ENCODE data around the gene TRPM1. TPM values are rescaled to one million over a fixed set of nuclear protein-coding genes. Genes with fewer than 3 reads are reported as not detected.

Gene TRPM1
- total RNA-seq, 1 donor from 2014 or later, result not detected

DNA sequence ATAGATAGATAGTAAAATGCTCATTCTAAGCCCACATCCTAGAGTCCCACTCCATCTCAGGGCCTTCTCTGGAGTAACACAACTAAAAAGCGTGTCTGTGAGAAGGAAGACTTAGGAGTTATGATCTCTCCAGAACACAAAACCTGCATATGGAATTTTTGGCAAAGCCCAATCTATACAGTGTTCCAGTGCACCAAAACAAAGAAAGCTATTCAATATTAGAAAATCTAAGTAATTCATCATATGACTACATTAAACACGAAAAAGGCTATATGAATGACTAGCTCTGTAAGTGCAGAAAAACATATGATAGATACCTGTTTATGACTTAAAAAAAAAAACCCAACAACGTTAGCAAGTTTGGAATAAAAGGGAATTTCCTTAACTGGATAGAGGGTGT is 137.8 kb downstream of the TRPM1 start:
- H3K27me3 Mint-ChIP-seq (ENCODE audit: low read depth, unreplicated experiment), result no peaks in the 10 kb centered on the region
- Histone ChIP-seq H4K20me1 (ENCODE audit: insufficient read depth, low read length) (no peaks in the 10 kb centered on the region), H3K79me2 (ENCODE audit: insufficient read depth, low read length) (no peaks in the 10 kb centered on the region), H3K4me3 (ENCODE audit: insufficient read depth, low read depth, low read length) (no peak overlapping the region), H2AFZ (ENCODE audit: low read depth, low read length) (no peak overlapping the region), H3K4me2 (ENCODE audit: low read length) (no peak overlapping the region), H3K27ac (ENCODE audit: low read depth, low read length) (no peak overlapping the region), H3K9ac (ENCODE audit: low read length) (no peak overlapping the region), H3K4me1 (ENCODE audit: insufficient read depth, low read length) (no peaks in the 10 kb centered on the region), H3K9me3 (ENCODE audit: insufficient read depth, low read depth, low read length) (no peaks in the 10 kb centered on the region), H3K27me3 (ENCODE audit: insufficient read depth, low read length) (no peaks in the 10 kb centered on the region), H3K36me3 (ENCODE audit: insufficient read depth, low read length) (peaks cover 15% of the 10 kb centered on the region)
- FAIRE-seq, result no peak
- H3K4me1 Mint-ChIP-seq (ENCODE audit: low read depth, unreplicated experiment), result no peaks in the 10 kb centered on the region
- no peak for DNase-seq (ENCODE audit: low read depth)
- TF ChIP-seq EZH2 (IDR thresholded peaks at IDR 0.05; ENCODE audit: insufficient read depth, low read length), result no peak
- TF ChIP-seq, protein P1, sequence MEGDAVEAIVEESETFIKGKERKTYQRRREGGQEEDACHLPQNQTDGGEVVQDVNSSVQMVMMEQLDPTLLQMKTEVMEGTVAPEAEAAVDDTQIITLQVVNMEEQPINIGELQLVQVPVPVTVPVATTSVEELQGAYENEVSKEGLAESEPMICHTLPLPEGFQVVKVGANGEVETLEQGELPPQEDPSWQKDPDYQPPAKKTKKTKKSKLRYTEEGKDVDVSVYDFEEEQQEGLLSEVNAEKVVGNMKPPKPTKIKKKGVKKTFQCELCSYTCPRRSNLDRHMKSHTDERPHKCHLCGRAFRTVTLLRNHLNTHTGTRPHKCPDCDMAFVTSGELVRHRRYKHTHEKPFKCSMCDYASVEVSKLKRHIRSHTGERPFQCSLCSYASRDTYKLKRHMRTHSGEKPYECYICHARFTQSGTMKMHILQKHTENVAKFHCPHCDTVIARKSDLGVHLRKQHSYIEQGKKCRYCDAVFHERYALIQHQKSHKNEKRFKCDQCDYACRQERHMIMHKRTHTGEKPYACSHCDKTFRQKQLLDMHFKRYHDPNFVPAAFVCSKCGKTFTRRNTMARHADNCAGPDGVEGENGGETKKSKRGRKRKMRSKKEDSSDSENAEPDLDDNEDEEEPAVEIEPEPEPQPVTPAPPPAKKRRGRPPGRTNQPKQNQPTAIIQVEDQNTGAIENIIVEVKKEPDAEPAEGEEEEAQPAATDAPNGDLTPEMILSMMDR (IDR thresholded peaks at IDR 0.05; ENCODE audit: insufficient read depth, low read depth, low read length), result no peak
- H3K36me3 Mint-ChIP-seq (ENCODE audit: low read depth, unreplicated experiment), result no peaks in the 10 kb centered on the region
- no peak overlapping the region for H3K4me3 Mint-ChIP-seq (ENCODE audit: unreplicated experiment)
- H3K9me3 Mint-ChIP-seq (ENCODE audit: unreplicated experiment), result no peaks in the 10 kb centered on the region
- H3K27ac Mint-ChIP-seq (ENCODE audit: unreplicated experiment), result no peak overlapping the region

DNA sequence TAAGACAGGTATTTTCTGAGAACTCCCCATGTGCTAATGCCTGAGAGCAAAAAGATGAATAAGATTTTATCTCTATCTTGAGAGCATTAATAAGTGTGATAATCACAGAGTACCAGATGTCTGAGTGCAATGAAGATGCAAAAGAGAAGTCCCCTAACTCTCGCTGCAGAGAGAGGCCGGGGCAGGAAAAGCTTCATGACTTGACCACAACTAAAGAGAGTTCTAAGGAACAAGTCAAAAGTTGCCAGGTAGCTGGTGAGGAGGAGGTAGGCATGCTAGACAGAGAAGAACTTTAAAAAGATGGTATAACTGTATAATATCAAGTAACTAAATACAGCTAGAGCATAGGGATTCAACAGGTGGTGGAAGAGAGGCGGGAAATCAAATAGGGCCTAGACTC is 138.9 kb downstream of the TRPM1 start:
- Histone ChIP-seq H3K9ac (ENCODE audit: low read length) (no peak overlapping the region), H3K4me1 (ENCODE audit: insufficient read depth, low read length) (no peaks in the 10 kb centered on the region), H3K4me2 (ENCODE audit: low read length) (no peak overlapping the region), H3K9me3 (ENCODE audit: insufficient read depth, low read depth, low read length) (no peaks in the 10 kb centered on the region), H4K20me1 (ENCODE audit: insufficient read depth, low read length) (no peaks in the 10 kb centered on the region), H3K36me3 (ENCODE audit: insufficient read depth, low read length) (peaks cover 24% of the 10 kb centered on the region), H2AFZ (ENCODE audit: low read depth, low read length) (no peak overlapping the region), H3K27me3 (ENCODE audit: insufficient read depth, low read length) (no peaks in the 10 kb centered on the region), H3K4me3 (ENCODE audit: insufficient read depth, low read depth, low read length) (no peak overlapping the region), H3K27ac (ENCODE audit: low read depth, low read length) (no peak overlapping the region), H3K79me2 (ENCODE audit: insufficient read depth, low read length) (no peaks in the 10 kb centered on the region)
- no peak for TF ChIP-seq EZH2 (IDR thresholded peaks at IDR 0.05; ENCODE audit: insufficient read depth, low read length)
- TF ChIP-seq, protein P1 (IDR thresholded peaks at IDR 0.05; ENCODE audit: insufficient read depth, low read depth, low read length), result no peak
- Mint-ChIP-seq H3K4me1 (ENCODE audit: low read depth, unreplicated experiment) (no peaks in the 10 kb centered on the region), H3K4me3 (ENCODE audit: unreplicated experiment) (no peak overlapping the region), H3K27me3 (ENCODE audit: low read depth, unreplicated experiment) (no peaks in the 10 kb centered on the region), H3K9me3 (ENCODE audit: unreplicated experiment) (no peaks in the 10 kb centered on the region), H3K36me3 (ENCODE audit: low read depth, unreplicated experiment) (peaks cover 5% of the 10 kb centered on the region), H3K27ac (ENCODE audit: unreplicated experiment) (no peak overlapping the region)
- no peak for DNase-seq (ENCODE audit: low read depth)
- FAIRE-seq, result no peak

DNA sequence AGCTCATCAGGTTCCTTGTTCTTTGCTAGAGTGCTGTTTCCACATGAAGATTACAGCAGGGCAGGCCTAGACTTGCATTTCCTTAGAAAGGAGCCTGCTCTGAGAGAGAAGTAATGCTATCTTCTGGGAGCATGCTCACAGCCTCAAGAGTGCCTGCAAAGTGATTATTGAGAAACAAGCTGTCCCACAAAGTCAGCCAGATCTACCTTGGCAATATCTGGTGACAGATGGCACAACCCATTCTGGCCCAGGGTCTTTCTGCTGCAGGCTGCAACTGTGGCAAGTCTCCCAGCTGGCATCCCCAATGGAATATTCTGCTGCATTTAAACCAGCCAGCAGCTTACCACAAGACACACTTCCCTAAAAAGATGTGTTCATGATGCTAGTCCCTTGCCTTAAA is 139.4 kb downstream of the TRPM1 start:
- no peaks in the 10 kb centered on the region for H3K9me3 ChIP-seq (ENCODE audit: insufficient read depth, low read depth, low read length)
- peaks cover 8% of the 10 kb centered on the region for H3K36me3 Mint-ChIP-seq (ENCODE audit: low read depth, unreplicated experiment)
- FAIRE-seq, result no peak

More for the DNA sequence above, 139.4 kb downstream of the TRPM1 start:
- H3K27ac Mint-ChIP-seq (ENCODE audit: unreplicated experiment), result no peak overlapping the region
- TF ChIP-seq, protein P1 (IDR thresholded peaks at IDR 0.05; ENCODE audit: insufficient read depth, low read depth, low read length), result no peak
- no peak for TF ChIP-seq EZH2 (IDR thresholded peaks at IDR 0.05; ENCODE audit: insufficient read depth, low read length)
- no peaks in the 10 kb centered on the region for H3K79me2 ChIP-seq (ENCODE audit: insufficient read depth, low read length)
- H3K4me3 Mint-ChIP-seq (ENCODE audit: unreplicated experiment), result no peak overlapping the region
- no peak for DNase-seq (ENCODE audit: low read depth)
- H3K27ac ChIP-seq (ENCODE audit: low read depth, low read length), result no peak overlapping the region
- no peak overlapping the region for H3K4me2 ChIP-seq (ENCODE audit: low read length)
- H3K4me1 Mint-ChIP-seq (ENCODE audit: low read depth, unreplicated experiment), result no peaks in the 10 kb centered on the region
- H3K27me3 Mint-ChIP-seq (ENCODE audit: low read depth, unreplicated experiment), result no peaks in the 10 kb centered on the region
- no peak overlapping the region for H2AFZ ChIP-seq (ENCODE audit: low read depth, low read length)
- H3K36me3 ChIP-seq (ENCODE audit: insufficient read depth, low read length), result peaks cover 24% of the 10 kb centered on the region
- H3K9ac ChIP-seq (ENCODE audit: low read length), result no peak overlapping the region
- no peaks in the 10 kb centered on the region for H3K9me3 Mint-ChIP-seq (ENCODE audit: unreplicated experiment)
- H3K27me3 ChIP-seq (ENCODE audit: insufficient read depth, low read length), result no peaks in the 10 kb centered on the region
- peaks cover under 1% of the 10 kb centered on the region for H3K4me1 ChIP-seq (ENCODE audit: insufficient read depth, low read length)
- no peak overlapping the region for H3K4me3 ChIP-seq (ENCODE audit: insufficient read depth, low read depth, low read length)
- no peaks in the 10 kb centered on the region for H4K20me1 ChIP-seq (ENCODE audit: insufficient read depth, low read length)

Measured in astrocyte (in vitro differentiated cells and primary cell).